Astrocyte of the spinal cord (primary cell): Measurements from ENCODE around the gene HOXD13.

Experiments used
- DNase-seq: peaks from one replicate; pipeline ENCODE4 v3.0.0; 2011; ENCODE audit warnings: low read depth, low spot score
- H3K4me3 ChIP-seq: 2 replicates; pipeline ENCODE4 v1.5.1; 2011; ENCODE audit warnings: low read depth, mild to moderate bottlenecking, low read length, moderate library complexity
- in situ Hi-C: cut with HindIII; loops from 2 replicates; pipeline ENCODE4 v1.10.0; 2017; ENCODE audit warnings: low sequenced_read_pairs
- TF ChIP-seq, protein P1 (sequence below): IDR thresholded peaks from 2 replicates; pipeline ENCODE4 v1.5.1; 2012; ENCODE audit warnings: low read depth, mild to moderate bottlenecking, low read length, inconsistent platforms

HOXD13 gene

DNA sequence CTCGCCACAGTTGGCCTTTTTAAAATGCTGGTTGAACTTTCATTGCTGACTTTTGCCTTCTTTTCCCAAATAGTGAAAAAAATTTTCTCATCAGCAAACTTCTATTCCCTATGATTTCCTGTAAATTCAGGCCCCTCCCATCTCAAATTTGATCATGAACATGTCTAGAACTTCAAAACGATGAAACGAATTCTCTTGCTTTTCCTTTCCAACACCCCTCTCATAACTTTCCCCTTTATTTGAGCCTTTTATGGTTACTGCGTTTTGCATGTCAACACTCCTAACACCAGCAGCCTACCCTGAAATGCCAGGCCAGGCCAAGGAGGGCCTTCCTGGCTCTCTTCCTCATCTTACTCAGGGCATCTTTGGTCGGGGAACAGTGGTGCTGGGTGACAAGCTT, 1.7 kb upstream of the HOXD13 start:
- in situ Hi-C loops, result no loop called here
- TF ChIP-seq, protein P1, sequence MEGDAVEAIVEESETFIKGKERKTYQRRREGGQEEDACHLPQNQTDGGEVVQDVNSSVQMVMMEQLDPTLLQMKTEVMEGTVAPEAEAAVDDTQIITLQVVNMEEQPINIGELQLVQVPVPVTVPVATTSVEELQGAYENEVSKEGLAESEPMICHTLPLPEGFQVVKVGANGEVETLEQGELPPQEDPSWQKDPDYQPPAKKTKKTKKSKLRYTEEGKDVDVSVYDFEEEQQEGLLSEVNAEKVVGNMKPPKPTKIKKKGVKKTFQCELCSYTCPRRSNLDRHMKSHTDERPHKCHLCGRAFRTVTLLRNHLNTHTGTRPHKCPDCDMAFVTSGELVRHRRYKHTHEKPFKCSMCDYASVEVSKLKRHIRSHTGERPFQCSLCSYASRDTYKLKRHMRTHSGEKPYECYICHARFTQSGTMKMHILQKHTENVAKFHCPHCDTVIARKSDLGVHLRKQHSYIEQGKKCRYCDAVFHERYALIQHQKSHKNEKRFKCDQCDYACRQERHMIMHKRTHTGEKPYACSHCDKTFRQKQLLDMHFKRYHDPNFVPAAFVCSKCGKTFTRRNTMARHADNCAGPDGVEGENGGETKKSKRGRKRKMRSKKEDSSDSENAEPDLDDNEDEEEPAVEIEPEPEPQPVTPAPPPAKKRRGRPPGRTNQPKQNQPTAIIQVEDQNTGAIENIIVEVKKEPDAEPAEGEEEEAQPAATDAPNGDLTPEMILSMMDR, result no peak

DNA sequence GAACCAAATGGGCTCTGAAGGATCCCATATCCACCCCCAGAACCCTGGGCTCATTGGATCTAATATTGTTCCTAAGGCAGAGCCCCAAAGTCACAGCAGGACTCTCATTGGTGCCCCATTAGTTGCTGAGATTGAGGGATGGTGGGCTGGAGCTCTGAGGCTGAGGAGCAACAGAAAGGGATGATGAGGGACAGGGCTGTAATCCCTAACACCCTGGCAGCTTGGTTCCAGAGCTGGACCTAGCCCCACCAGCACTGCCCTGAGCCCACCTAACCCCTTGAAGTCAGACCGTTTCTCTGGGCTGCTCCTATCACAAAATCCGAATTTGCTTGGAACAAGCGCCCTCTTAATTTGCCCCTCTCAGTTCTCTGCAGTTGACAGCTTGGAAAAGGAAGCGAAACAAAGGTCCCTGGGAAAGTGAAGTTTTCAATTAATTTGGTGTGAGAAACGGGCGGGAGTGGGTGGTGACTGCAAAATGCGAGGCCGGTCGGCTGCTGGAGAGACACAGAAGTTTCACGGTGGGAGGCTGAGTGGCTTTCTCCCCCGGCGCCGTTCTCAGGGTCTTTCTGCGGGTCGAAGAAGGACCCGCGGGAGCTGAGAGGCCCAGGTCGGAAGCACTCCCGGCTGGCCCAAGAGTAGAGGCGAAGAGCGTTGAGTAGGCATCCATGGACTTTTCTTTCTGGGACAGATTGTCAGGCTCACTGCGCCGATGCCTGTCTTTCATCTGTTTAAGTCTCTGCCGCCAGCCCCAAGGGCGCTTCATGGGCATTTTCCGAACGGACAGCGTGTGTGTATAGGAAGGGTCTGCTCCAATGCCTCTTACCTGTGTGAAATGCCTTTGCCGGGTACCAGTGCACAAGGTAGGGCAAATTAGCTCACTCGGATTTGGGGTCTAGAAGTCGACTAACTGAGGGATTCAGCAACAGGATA, 927 bp upstream of the HOXD13 start:
- in situ Hi-C loops, result no loop called here
- H3K4me3 ChIP-seq, result no peak overlapping the region
- no peak for DNase-seq
- TF ChIP-seq, protein P1, result no peak

More for the DNA sequence above, 1.7 kb upstream of the HOXD13 start:
- no peak for DNase-seq
- H3K4me3 ChIP-seq, result no peak overlapping the region

DNA sequence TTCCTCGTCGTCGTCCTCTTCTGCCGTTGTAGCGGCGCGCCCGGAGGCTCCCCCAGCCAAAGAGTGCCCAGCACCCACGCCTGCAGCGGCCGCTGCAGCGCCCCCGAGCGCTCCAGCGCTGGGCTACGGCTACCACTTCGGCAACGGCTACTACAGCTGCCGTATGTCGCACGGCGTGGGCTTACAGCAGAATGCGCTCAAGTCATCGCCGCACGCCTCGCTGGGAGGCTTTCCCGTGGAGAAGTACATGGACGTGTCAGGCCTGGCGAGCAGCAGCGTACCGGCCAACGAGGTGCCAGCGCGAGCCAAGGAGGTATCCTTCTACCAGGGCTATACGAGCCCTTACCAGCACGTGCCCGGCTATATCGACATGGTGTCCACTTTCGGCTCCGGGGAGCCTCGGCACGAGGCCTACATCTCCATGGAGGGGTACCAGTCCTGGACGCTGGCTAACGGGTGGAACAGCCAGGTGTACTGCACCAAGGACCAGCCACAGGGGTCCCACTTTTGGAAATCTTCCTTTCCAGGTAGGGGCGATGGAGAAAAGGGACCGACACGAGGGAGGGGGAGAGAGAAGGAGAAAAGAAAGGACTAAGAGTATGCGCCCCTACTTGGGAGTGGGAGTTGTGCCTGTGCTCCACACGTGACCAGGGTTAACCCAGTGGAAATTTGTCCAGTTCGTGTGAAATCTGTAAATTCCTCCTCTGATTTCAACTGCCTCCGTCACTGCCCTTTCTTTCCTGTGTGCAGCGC, 800 bp downstream of the HOXD13 start:
- no peak for DNase-seq
- TF ChIP-seq, protein P1, result no peak
- in situ Hi-C loops, result no loop called here
- no peak overlapping the region for H3K4me3 ChIP-seq

- DNase-seq, result no peak
- no peak overlapping the region for H3K4me3 ChIP-seq
- TF ChIP-seq, protein P1, result no peak
- in situ Hi-C loops, result no loop called here
These were observed 1.4 kb downstream of the HOXD13 start for GRCh38 chr2:176093898-176094249.

DNA sequence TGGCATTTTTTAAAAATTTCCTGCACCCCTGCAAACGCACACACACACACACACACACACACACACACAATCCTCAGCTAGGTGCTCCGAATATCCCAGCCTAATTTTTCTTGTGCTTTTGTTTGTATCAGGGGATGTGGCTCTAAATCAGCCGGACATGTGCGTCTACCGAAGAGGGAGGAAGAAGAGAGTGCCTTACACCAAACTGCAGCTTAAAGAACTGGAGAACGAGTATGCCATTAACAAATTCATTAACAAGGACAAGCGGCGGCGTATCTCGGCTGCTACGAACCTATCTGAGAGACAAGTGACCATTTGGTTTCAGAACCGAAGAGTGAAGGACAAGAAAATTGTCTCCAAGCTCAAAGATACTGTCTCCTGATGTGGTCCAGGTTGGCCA, 1.8 kb downstream of the HOXD13 start:
- no peak for DNase-seq
- no peak overlapping the region for H3K4me3 ChIP-seq
- TF ChIP-seq, protein P1, result no peak
- in situ Hi-C loops, result no loop called here

DNA sequence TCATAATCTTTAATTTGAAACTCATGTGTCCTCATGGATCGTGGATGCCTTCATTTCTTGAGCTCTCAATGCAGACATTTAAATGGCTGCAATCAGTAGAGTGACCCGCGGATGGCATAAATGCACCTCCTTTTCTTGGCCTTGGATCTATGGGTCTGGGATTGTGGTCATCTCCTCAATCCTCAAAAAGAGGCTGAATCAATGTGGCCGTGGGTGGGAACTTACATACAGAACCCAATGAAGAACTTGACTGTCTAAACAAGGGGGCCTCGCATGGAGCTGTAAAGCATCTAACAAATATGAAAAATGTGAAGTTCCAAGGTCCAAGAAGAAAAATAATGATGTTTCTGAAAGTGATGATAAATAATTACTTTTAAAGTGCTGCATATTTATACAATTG, 2.9 kb downstream of the HOXD13 start:
- TF ChIP-seq, protein P1, result no peak
- no peak overlapping the region for H3K4me3 ChIP-seq
- in situ Hi-C loops, result no loop called here
- no peak for DNase-seq
